ENCODE measurements around the gene APCDD1L. TPM values are rescaled to one million over a fixed set of nuclear protein-coding genes. Genes with fewer than 3 reads are reported as not detected.
"Not testable (repeated sequence)": the region's sequence is repeated elsewhere in the genome, so short reads cannot be mapped to it uniquely, and the experiment has no call there.

The APCDD1L gene
- total and polyA plus RNA-seq, 11 donors: 0.24 to 1.1 (median 0.60) TPM; not detected in 2

DNA sequence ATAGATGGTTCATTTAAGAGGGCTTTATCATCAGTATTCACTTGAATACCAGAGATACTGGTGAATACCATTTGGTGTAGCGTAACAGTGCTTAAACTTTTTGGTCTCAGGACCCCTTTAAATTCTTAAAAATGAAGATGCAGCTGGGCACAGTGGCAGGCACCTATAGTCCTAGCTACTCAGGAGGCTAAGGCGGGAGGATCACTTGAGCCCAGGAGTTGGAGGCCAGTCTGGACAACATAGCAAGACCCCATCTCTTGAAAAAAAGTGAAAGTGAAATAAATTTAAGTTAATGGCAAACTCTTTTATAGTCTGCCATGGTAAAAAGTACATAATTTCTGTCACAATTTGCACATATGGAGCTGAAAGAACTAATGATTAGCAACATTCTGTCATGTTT is 86.8 kb downstream of the APCDD1L start:
- no peak for DNase-seq
- TF ChIP-seq, protein P1, sequence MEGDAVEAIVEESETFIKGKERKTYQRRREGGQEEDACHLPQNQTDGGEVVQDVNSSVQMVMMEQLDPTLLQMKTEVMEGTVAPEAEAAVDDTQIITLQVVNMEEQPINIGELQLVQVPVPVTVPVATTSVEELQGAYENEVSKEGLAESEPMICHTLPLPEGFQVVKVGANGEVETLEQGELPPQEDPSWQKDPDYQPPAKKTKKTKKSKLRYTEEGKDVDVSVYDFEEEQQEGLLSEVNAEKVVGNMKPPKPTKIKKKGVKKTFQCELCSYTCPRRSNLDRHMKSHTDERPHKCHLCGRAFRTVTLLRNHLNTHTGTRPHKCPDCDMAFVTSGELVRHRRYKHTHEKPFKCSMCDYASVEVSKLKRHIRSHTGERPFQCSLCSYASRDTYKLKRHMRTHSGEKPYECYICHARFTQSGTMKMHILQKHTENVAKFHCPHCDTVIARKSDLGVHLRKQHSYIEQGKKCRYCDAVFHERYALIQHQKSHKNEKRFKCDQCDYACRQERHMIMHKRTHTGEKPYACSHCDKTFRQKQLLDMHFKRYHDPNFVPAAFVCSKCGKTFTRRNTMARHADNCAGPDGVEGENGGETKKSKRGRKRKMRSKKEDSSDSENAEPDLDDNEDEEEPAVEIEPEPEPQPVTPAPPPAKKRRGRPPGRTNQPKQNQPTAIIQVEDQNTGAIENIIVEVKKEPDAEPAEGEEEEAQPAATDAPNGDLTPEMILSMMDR (IDR thresholded peaks at IDR 0.05): no peak
- TF ChIP-seq POLR2A (IDR thresholded peaks at IDR 0.05): no peak
- intact Hi-C loops (cut with DNase I): no loop called here
- Histone ChIP-seq H3K9me3 (peaks cover 0 to 5% (median 0%) of the 10 kb centered on the region in 12 donors), H3K27me3 (no peaks in the 10 kb centered on the region), H3K4me1 (peaks cover 0 to 25% (median 18%) of the 10 kb centered on the region in 12 donors), H3K27ac (no peak overlapping the region), H3K36me3 (peaks cover 0 to 19% (median 0%) of the 10 kb centered on the region in 9 donors), H3K4me3 (no peak overlapping the region)
- no peak for ATAC-seq
- WGBS, 4 donors: 98 to 100% (median 100%) methylated on average over 2 of the region's 2 CpGs

DNA sequence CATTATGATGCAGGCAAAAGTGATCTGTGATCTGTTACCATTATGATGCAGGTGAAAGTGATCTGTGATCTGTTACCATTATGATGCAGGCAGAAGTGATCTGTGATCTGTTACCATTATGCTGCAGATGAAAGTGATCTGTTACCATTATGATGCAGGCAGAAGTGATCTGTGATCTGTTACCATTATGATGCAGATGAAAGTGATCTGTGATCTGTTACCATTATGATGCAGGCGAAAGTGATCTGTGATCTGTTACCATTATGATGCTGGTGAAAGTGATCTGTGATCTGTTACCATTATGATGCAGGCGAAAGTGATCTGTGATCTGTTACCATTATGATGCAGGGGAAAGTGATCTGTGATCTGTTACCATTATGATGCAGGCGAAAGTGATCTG is 87.6 kb downstream of the APCDD1L start:
- H3K4me3 ChIP-seq; ATAC-seq; intact Hi-C loops (cut with DNase I); H3K27me3 ChIP-seq; H3K27ac ChIP-seq; H3K9me3 ChIP-seq; DNase-seq: not testable (repeated sequence)
- Histone ChIP-seq H3K4me1 (peaks cover 0 to 18% (median 11%) of the 10 kb centered on the region in 12 donors), H3K36me3 (peaks cover 0 to 25% (median 0%) of the 10 kb centered on the region in 9 donors)
- 93 to 98% (median 97%) methylated on average over 3 of the region's 3 CpGs for whole genome bisulfite sequencing, 4 donors

DNA sequence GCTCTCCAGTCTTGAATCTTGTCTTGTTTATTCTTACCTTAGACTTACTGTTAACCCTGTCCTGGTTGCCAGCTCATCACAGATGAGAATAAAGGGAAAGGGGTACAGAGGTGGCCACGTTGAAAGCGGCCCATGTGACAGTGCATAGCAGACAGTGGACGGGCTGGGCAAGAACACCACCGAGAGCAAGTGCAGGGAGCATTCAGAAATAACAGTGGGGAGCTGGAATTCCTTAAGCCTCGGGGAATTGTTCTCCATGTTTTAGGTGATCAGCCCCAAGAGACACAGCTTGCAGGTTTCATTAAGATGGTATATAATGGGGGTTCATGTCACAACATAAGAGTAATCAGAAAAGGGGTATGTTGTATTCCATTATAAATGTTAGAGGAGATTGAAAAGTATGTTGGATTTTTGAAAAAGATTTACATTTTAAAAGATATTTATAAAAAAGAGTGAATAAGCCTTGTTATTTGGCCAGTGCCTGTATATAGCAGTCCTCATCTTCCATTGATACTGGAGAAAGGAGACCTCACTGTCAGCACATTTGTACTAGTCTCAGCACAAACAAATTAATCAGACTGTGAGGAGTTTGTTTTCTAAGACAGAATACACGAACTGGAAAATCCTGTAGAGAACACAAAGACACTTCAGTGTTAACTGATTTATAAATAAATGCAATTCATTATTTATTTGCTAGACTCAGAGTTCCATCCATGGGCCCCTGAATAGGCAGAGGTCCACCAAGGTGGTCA is 90.8 kb downstream of the APCDD1L start:
- intact Hi-C loops (cut with DNase I): no loop called here
- Histone ChIP-seq H3K9me3 (peaks cover 0 to 5% (median 0%) of the 10 kb centered on the region in 12 donors), H3K4me1 (peaks cover 0 to 4% (median 0%) of the 10 kb centered on the region in 12 donors), H3K4me3 (no peak overlapping the region), H3K36me3 (peaks cover 0 to 50% (median 23%) of the 10 kb centered on the region in 9 donors), H3K27me3 (no peaks in the 10 kb centered on the region), H3K27ac (no peak overlapping the region)
- ATAC-seq (no peak), DNase-seq (no peak)
- TF ChIP-seq, protein P1 (IDR thresholded peaks at IDR 0.05): no peak
- no peak for TF ChIP-seq POLR2A (IDR thresholded peaks at IDR 0.05)
- WGBS, 4 donors: 76 to 83% (median 81%) methylated on average over 6 of the region's 6 CpGs

DNA sequence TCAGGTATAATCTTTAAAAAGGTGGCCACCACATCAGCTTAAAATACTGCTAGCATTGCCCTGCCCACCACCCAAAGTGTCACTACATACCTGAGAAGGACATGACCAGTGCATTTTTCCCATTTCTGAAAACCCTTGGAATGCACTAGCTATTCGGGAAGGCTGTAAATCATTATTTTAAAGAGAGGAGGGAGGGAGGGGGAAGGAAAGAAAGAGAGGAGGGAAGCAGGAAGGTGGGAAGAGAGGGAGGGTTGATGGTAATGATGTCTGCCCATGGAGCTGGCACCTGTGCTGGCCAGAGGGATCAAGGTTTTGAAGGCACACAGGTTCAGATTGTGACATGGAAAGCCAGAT is 93.7 kb downstream of the APCDD1L start:
- intact Hi-C loops (cut with DNase I): no loop called here
- Histone ChIP-seq H3K27me3 (no peaks in the 10 kb centered on the region), H3K27ac (no peak overlapping the region), H3K36me3 (peaks cover 0 to 63% (median 37%) of the 10 kb centered on the region in 9 donors), H3K9me3 (no peaks in the 10 kb centered on the region), H3K4me1 (peaks cover 0 to 12% (median 2%) of the 10 kb centered on the region in 12 donors), H3K4me3 (no peak overlapping the region)
- ATAC-seq (no peak), DNase-seq (no peak)
- 68 to 86% (median 83%) methylated on average over 1 of the region's 1 CpG for WGBS, 4 donors
- TF ChIP-seq, protein P1 (IDR thresholded peaks at IDR 0.05): no peak
- TF ChIP-seq POLR2A (IDR thresholded peaks at IDR 0.05): no peak

Data from heart left ventricle (tissue), 16 donors.